Measurements from ENCODE around the gene NCBP1. TPM values are rescaled to one million over a fixed set of nuclear protein-coding genes. Genes with fewer than 3 reads are reported as not detected.
"Not testable (repeated sequence)": the region's sequence is repeated elsewhere in the genome, so short reads cannot be mapped to it uniquely, and the experiment has no call there.

The NCBP1 gene
- total and polyA plus RNA-seq, 4 donors = 36.3 to 48.2 (median 44.3) TPM

- Histone ChIP-seq H3K27me3 (ENCODE audit: control insufficient read depth, insufficient read depth, low read length) (no peaks in the 10 kb centered on the region), H3K36me3 (ENCODE audit: control insufficient read depth, insufficient read depth, low read length) (peaks cover 30% of the 10 kb centered on the region), H3K4me1 (ENCODE audit: control insufficient read depth, insufficient read depth, low read length) (no peaks in the 10 kb centered on the region), H3K9me3 (ENCODE audit: control insufficient read depth, insufficient read depth, low read length) (no peaks in the 10 kb centered on the region), H3K27ac (ENCODE audit: low read depth, low read length) (no peak overlapping the region), H3K4me3 (ENCODE audit: low read depth, low read length) (no peak overlapping the region)
- WGBS (ENCODE audit: insufficient coverage) = 0% methylated on average over 1 of the region's 4 CpGs
- no peak for DNase-seq (ENCODE audit: low read depth in 4 of 6, low spot score in 6 of 6)
These were observed 56.0 kb downstream of the NCBP1 start for GRCh38 chr9:97689401-97690180.

GRCh38 chr9:97694769-97695168 is 61.1 kb downstream of the NCBP1 start:
- Histone ChIP-seq H3K36me3 (ENCODE audit: control insufficient read depth, insufficient read depth, low read length) (peaks cover 17% of the 10 kb centered on the region), H3K4me3 (ENCODE audit: low read depth, low read length) (no peak overlapping the region), H3K27me3 (ENCODE audit: control insufficient read depth, insufficient read depth, low read length) (no peaks in the 10 kb centered on the region), H3K4me1 (ENCODE audit: control insufficient read depth, insufficient read depth, low read length) (no peaks in the 10 kb centered on the region), H3K27ac (ENCODE audit: low read depth, low read length) (no peak overlapping the region), H3K9me3 (ENCODE audit: control insufficient read depth, insufficient read depth, low read length) (no peaks in the 10 kb centered on the region)
- no peak for DNase-seq (ENCODE audit: low read depth in 4 of 6, low spot score in 6 of 6)
- WGBS (ENCODE audit: insufficient coverage) = 100% methylated on average over 1 of the region's 7 CpGs

- WGBS (ENCODE audit: insufficient coverage) = 20% methylated on average over 1 of the region's 3 CpGs
These were observed 61.8 kb downstream of the NCBP1 start for GRCh38 chr9:97695390-97695789.

GRCh38 chr9:97695995-97696802 is 62.6 kb downstream of the NCBP1 start:
- peak overlapping the region; percentile 90 for H3K4me3 ChIP-seq (ENCODE audit: low read depth, low read length)
- peak in 2 of 6 donors; percentile 2 to 43 for DNase-seq (ENCODE audit: low read depth in 4 of 6, low spot score in 6 of 6)
- H3K9me3 ChIP-seq (ENCODE audit: control insufficient read depth, insufficient read depth, low read length) = no peaks in the 10 kb centered on the region
- H3K4me1 ChIP-seq (ENCODE audit: control insufficient read depth, insufficient read depth, low read length) = no peaks in the 10 kb centered on the region
- H3K27me3 ChIP-seq (ENCODE audit: control insufficient read depth, insufficient read depth, low read length) = no peaks in the 10 kb centered on the region
- WGBS (ENCODE audit: insufficient coverage) = 0% methylated on average over 3 of the region's 9 CpGs
- peak overlapping the region; percentile 90 for H3K27ac ChIP-seq (ENCODE audit: low read depth, low read length)
- peaks cover 4% of the 10 kb centered on the region for H3K36me3 ChIP-seq (ENCODE audit: control insufficient read depth, insufficient read depth, low read length)

More at GRCh38 chr9:97695390-97695789, 61.8 kb downstream of the NCBP1 start:
- no peaks in the 10 kb centered on the region for H3K4me1 ChIP-seq (ENCODE audit: control insufficient read depth, insufficient read depth, low read length)
- H3K27me3 ChIP-seq (ENCODE audit: control insufficient read depth, insufficient read depth, low read length) = no peaks in the 10 kb centered on the region
- no peaks in the 10 kb centered on the region for H3K9me3 ChIP-seq (ENCODE audit: control insufficient read depth, insufficient read depth, low read length)
- H3K27ac ChIP-seq (ENCODE audit: low read depth, low read length) = no peak overlapping the region
- peaks cover 11% of the 10 kb centered on the region for H3K36me3 ChIP-seq (ENCODE audit: control insufficient read depth, insufficient read depth, low read length)
- DNase-seq (ENCODE audit: low read depth in 4 of 6, low spot score in 6 of 6) = no peak
- no peak overlapping the region for H3K4me3 ChIP-seq (ENCODE audit: low read depth, low read length)

- DNase-seq (ENCODE audit: low read depth in 4 of 6, low spot score in 6 of 6) = peak; percentile 84 to 99 (median 94)
- H3K9me3 ChIP-seq (ENCODE audit: control insufficient read depth, insufficient read depth, low read length) = no peaks in the 10 kb centered on the region
- H3K4me3 ChIP-seq (ENCODE audit: low read depth, low read length) = peak within 1 kb of the TSS; percentile 90
- H3K4me1 ChIP-seq (ENCODE audit: control insufficient read depth, insufficient read depth, low read length) = no peaks in the 10 kb centered on the region
- H3K36me3 ChIP-seq (ENCODE audit: control insufficient read depth, insufficient read depth, low read length) = no peaks in the 10 kb centered on the region
- no peaks in the 10 kb centered on the region for H3K27me3 ChIP-seq (ENCODE audit: control insufficient read depth, insufficient read depth, low read length)
- WGBS (ENCODE audit: insufficient coverage) = under 1% methylated on average over 82 of the region's 82 CpGs
- peak within 1 kb of the TSS; percentile 90 for H3K27ac ChIP-seq (ENCODE audit: low read depth, low read length)
These were observed 63.4 kb downstream of the NCBP1 start, which contains the start of gene XPA for GRCh38 chr9:97696803-97697601. Gene XPA, minus strand, starts transcription at chr9:97697340. Its CDS starts 48 bp downstream, at chr9:97697292.

GRCh38 chr9:97697837-97698236 is 64.2 kb downstream of the NCBP1 start:
- Histone ChIP-seq H3K9me3 (ENCODE audit: control insufficient read depth, insufficient read depth, low read length) (no peaks in the 10 kb centered on the region), H3K27me3 (ENCODE audit: control insufficient read depth, insufficient read depth, low read length) (no peaks in the 10 kb centered on the region), H3K4me1 (ENCODE audit: control insufficient read depth, insufficient read depth, low read length) (no peaks in the 10 kb centered on the region), H3K27ac (ENCODE audit: low read depth, low read length) (peak overlapping the region; percentile 90), H3K36me3 (ENCODE audit: control insufficient read depth, insufficient read depth, low read length) (no peaks in the 10 kb centered on the region), H3K4me3 (ENCODE audit: low read depth, low read length) (peak overlapping the region; percentile 90)
- DNase-seq (ENCODE audit: low read depth in 4 of 6, low spot score in 6 of 6) = peak in 2 of 6 donors; percentile 4 to 7
- 57% methylated on average over 1 of the region's 1 CpG for WGBS (ENCODE audit: insufficient coverage)

GRCh38 chr9:97698865-97699264 is 65.2 kb downstream of the NCBP1 start:
- Histone ChIP-seq H3K9me3 (ENCODE audit: control insufficient read depth, insufficient read depth, low read length) (no peaks in the 10 kb centered on the region), H3K4me1 (ENCODE audit: control insufficient read depth, insufficient read depth, low read length) (no peaks in the 10 kb centered on the region), H3K27ac (ENCODE audit: low read depth, low read length) (no peak overlapping the region), H3K4me3 (ENCODE audit: low read depth, low read length) (no peak overlapping the region), H3K36me3 (ENCODE audit: control insufficient read depth, insufficient read depth, low read length) (no peaks in the 10 kb centered on the region), H3K27me3 (ENCODE audit: control insufficient read depth, insufficient read depth, low read length) (no peaks in the 10 kb centered on the region)
- WGBS (ENCODE audit: insufficient coverage) = 92% methylated on average over 14 of the region's 14 CpGs
- DNase-seq (ENCODE audit: low read depth in 4 of 6, low spot score in 6 of 6) = no peak

- H3K27ac ChIP-seq (ENCODE audit: low read depth, low read length); H3K27me3 ChIP-seq (ENCODE audit: control insufficient read depth, insufficient read depth, low read length); H3K36me3 ChIP-seq (ENCODE audit: control insufficient read depth, insufficient read depth, low read length); H3K4me1 ChIP-seq (ENCODE audit: control insufficient read depth, insufficient read depth, low read length); H3K9me3 ChIP-seq (ENCODE audit: control insufficient read depth, insufficient read depth, low read length); H3K4me3 ChIP-seq (ENCODE audit: low read depth, low read length); DNase-seq (ENCODE audit: low read depth in 4 of 6, low spot score in 6 of 6): not testable (repeated sequence)
- 85% methylated on average over 13 of the region's 13 CpGs for WGBS (ENCODE audit: insufficient coverage)
These were observed 65.7 kb downstream of the NCBP1 start for GRCh38 chr9:97699281-97699680.

- not testable (repeated sequence) for H3K9me3 ChIP-seq (ENCODE audit: control insufficient read depth, insufficient read depth, low read length); H3K36me3 ChIP-seq (ENCODE audit: control insufficient read depth, insufficient read depth, low read length); H3K27ac ChIP-seq (ENCODE audit: low read depth, low read length); DNase-seq (ENCODE audit: low read depth in 4 of 6, low spot score in 6 of 6); H3K27me3 ChIP-seq (ENCODE audit: control insufficient read depth, insufficient read depth, low read length); H3K4me3 ChIP-seq (ENCODE audit: low read depth, low read length); H3K4me1 ChIP-seq (ENCODE audit: control insufficient read depth, insufficient read depth, low read length)
- WGBS (ENCODE audit: insufficient coverage) = 97% methylated on average over 3 of the region's 3 CpGs
These were observed 66.2 kb downstream of the NCBP1 start for GRCh38 chr9:97699824-97700223.
